Measurements from ENCODE around the gene RCBTB1. TPM values are rescaled to one million over a fixed set of nuclear protein-coding genes. Genes with fewer than 3 reads are reported as not detected.
"Not testable (repeated sequence)": the region's sequence is repeated elsewhere in the genome, so short reads cannot be mapped to it uniquely, and the experiment has no call there.

Gene RCBTB1
- total RNA-seq, 1 donor from 2014 or later: 22.6 TPM

DNA sequence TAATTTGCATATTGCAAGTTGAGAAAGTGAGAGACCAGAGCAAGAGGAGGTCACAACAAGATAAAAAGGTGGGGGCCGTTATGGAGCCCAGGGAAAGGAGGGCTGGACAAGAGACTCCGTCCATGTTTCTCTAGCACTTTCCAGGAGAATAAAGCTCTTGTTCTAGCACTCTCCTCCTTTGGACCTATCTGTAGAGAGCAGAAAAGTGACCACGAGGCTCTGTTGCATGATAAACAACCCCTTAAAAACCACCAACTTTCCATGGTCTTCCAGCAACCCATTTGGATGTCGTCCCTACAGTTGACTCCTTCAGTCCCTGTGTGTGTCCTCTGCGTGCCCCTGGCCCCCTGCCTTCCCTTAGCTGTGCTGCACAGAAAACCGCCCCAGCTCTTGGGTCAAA, 38.9 kb upstream of the RCBTB1 start:
- CTCF ChIA-PET: no interaction called here
- Mint-ChIP-seq H3K4me3 (no peak overlapping the region), H3K36me3 (ENCODE audit: low read depth) (peaks cover 5% of the 10 kb centered on the region), H3K4me1 (peaks cover 27% of the 10 kb centered on the region), H3K27me3 (no peaks in the 10 kb centered on the region), H3K27ac (peak overlapping the region; percentile 30), H3K9me3 (no peaks in the 10 kb centered on the region)
- DNase-seq (no peak), ATAC-seq (ENCODE audit: low read depth) (no peak)
- intact Hi-C loops (cut with micrococcal nuclease): no loop called here
- TF ChIP-seq, protein P1, sequence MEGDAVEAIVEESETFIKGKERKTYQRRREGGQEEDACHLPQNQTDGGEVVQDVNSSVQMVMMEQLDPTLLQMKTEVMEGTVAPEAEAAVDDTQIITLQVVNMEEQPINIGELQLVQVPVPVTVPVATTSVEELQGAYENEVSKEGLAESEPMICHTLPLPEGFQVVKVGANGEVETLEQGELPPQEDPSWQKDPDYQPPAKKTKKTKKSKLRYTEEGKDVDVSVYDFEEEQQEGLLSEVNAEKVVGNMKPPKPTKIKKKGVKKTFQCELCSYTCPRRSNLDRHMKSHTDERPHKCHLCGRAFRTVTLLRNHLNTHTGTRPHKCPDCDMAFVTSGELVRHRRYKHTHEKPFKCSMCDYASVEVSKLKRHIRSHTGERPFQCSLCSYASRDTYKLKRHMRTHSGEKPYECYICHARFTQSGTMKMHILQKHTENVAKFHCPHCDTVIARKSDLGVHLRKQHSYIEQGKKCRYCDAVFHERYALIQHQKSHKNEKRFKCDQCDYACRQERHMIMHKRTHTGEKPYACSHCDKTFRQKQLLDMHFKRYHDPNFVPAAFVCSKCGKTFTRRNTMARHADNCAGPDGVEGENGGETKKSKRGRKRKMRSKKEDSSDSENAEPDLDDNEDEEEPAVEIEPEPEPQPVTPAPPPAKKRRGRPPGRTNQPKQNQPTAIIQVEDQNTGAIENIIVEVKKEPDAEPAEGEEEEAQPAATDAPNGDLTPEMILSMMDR (IDR thresholded peaks at IDR 0.05): no peak
- POLR2A ChIA-PET: interaction anchor here (0.6 kb wide), 1 partner anchor 376 kb away, joined by 3 read pairs; the partner anchor contains the start of gene CDADC1

DNA sequence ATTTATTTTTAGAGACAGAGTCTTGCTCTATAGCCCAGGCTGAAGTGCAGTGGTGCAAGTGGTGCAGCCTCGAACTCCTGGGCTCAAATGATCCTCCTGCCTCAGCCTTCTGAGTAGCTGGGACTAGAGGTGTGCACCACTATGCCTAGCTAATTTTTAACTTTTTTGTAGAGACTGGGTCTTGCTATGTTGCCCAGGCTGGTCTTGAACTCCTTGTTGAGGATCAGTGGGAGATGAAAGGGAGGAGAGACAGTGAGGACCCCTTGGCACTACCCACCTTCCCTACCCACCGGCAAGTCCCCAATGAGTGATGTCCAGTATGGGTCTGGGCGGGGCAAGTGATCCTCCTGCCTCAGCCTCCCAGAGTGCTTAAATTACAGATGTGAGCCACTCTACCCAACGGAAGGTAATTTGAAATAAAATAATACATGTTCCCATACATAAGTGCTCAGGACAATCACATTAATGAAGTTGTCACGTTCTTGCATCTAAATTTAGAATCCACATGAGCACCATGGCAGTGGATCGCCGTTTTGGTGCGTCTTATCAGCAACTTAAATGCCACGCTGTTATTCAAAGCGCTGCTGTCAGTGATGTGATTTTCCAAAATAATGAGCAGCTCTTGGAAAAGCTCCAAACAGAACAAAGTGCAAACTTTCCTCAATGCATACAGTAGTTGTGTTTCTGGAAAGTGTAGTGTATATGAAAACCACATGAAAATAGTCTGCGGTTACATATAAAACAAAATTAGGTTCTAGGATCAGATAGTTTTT, 37.0 kb upstream of the RCBTB1 start:
- DNase-seq (no peak), ATAC-seq (ENCODE audit: low read depth) (no peak)
- H3K27ac Mint-ChIP-seq: peak overlapping the region; percentile 14
- ChIA-PET CTCF (no interaction called here), POLR2A (interaction anchor here (0.6 kb wide), 1 partner anchor 76 kb away, joined by 4 read pairs; no protein-coding TSS in a partner anchor)
- intact Hi-C loops (cut with micrococcal nuclease): no loop called here
- no peak overlapping the region for H3K4me3 Mint-ChIP-seq
- H3K9me3 Mint-ChIP-seq: no peaks in the 10 kb centered on the region
- peaks cover 22% of the 10 kb centered on the region for H3K4me1 Mint-ChIP-seq
- no peaks in the 10 kb centered on the region for H3K36me3 Mint-ChIP-seq (ENCODE audit: low read depth)
- no peaks in the 10 kb centered on the region for H3K27me3 Mint-ChIP-seq
- TF ChIP-seq, protein P1 (IDR thresholded peaks at IDR 0.05): no peak

DNA sequence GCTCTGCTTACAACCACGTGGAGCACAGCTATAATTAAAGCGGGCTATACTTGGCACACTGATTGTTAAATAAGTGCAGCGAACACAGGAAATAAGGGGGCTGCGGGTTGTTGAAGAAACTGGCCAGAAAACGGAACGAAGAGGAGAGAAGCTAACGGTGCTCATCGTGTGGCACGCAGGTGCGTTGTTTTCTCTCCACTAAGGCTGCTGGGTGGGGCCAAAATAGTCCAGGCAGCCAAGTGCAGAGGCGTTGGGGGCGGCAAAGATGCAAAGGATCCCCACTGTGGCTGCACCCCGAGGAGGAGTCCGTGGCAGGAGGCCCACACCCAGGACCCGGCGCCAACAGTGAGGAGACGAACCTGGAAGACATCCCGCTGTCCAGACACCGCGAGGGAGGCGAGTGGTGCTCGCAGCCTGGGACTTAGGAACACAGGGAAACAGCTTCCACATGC, 34.8 kb upstream of the RCBTB1 start:
- Mint-ChIP-seq H3K4me1 (peaks cover 30% of the 10 kb centered on the region), H3K27ac (peak overlapping the region; percentile 85), H3K27me3 (no peaks in the 10 kb centered on the region), H3K4me3 (peak overlapping the region; percentile 78), H3K9me3 (no peaks in the 10 kb centered on the region), H3K36me3 (ENCODE audit: low read depth) (no peaks in the 10 kb centered on the region)
- CTCF ChIA-PET: no interaction called here
- peak; percentile 94 for ATAC-seq (ENCODE audit: low read depth)
- intact Hi-C loops (cut with micrococcal nuclease): loop anchor here (1.0 kb wide), 1 partner anchor 8 kb away; the partner anchor contains the start of gene ARL11
- TF ChIP-seq, protein P1 (IDR thresholded peaks at IDR 0.05): no peak
- DNase-seq: peak; percentile 32
- POLR2A ChIA-PET: interaction anchor here (0.6 to 1.2 kb wide), 9 partner anchors 8 to 176 kb away, joined by 3 to 7 read pairs (median 3); partner anchors contain the start of genes ARL11, CAB39L, PHF11 and SETDB2

DNA sequence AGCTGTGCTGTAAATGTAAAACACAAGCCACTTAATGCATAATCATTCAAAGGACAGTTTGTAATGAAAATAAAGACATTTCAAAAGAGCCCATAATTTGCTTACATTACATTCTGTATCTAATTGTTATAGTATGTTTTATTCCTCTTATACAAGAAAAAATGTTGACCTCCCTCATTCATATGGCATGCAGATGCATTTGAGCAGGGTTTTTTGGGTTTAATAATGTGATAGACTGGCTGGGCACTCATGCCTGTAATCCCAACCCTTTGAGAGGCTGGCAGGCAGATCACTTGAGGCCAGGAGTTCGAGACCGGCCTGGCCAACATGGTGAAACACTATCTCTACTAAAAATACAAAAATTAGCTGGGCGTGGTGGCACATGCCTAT, 31.3 kb upstream of the RCBTB1 start:
- ChIA-PET CTCF (interaction anchor here (1.4 kb wide), 1 partner anchor 8 kb away, joined by 4 read pairs; no protein-coding TSS in a partner anchor), POLR2A (no interaction called here)
- Mint-ChIP-seq H3K27me3 (no peaks in the 10 kb centered on the region), H3K27ac (no peak overlapping the region), H3K9me3 (peaks cover 4% of the 10 kb centered on the region), H3K4me3 (no peak overlapping the region), H3K36me3 (ENCODE audit: low read depth) (no peaks in the 10 kb centered on the region), H3K4me1 (peaks cover 27% of the 10 kb centered on the region)
- intact Hi-C loops (cut with micrococcal nuclease): no loop called here
- DNase-seq: no peak
- no peak for ATAC-seq (ENCODE audit: low read depth)
- TF ChIP-seq, protein P1 (IDR thresholded peaks at IDR 0.05): no peak

DNA sequence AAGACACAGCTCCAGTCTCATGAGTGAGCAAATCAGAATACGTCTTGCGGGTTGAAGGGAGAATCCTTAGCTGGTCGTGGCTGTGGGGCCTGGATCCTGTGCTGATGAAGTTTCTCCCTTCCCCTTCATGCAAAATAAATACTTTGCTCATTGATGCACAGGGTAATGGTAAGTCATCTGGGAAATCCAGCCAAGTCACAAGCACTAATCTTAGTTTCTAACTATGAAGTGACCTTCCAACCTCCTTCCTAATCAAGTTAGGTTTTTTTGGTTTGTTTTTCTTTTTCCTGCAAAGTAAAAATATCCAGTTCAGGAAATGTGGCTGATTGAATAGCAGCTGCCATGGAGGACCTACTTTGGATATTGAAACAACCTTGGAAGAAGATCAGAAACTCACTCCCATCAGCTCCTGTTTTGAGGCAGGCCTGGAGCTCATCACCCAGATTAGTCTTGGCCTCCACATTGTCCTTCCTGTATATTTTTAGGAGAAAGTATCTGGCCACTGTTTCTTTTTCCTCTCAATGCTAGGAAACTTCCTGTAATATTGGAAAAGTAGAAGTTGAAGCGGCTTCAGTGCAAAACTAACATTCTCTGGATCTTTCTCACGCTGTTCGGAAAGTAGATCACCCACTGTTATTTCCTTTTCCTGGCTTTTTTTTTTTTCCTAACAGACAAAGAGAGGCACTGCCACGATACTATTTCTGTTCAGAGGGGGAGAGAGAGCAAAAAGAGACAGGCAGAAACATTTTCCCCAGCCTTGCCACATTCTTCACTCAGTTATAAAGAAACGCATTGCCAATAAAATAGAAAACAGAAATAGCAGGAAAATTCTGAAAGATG, 30.7 kb upstream of the RCBTB1 start:
- ATAC-seq (ENCODE audit: low read depth) (no peak), DNase-seq (no peak)
- H3K27me3 Mint-ChIP-seq: no peaks in the 10 kb centered on the region
- H3K4me3 Mint-ChIP-seq: no peak overlapping the region
- intact Hi-C loops (cut with micrococcal nuclease): no loop called here
- ChIA-PET CTCF (no interaction called here), POLR2A (no interaction called here)
- TF ChIP-seq, protein P1 (IDR thresholded peaks at IDR 0.05): no peak
- no peaks in the 10 kb centered on the region for H3K36me3 Mint-ChIP-seq (ENCODE audit: low read depth)
- H3K9me3 Mint-ChIP-seq: peaks cover 7% of the 10 kb centered on the region
- H3K27ac Mint-ChIP-seq: no peak overlapping the region
- peaks cover 24% of the 10 kb centered on the region for H3K4me1 Mint-ChIP-seq

DNA sequence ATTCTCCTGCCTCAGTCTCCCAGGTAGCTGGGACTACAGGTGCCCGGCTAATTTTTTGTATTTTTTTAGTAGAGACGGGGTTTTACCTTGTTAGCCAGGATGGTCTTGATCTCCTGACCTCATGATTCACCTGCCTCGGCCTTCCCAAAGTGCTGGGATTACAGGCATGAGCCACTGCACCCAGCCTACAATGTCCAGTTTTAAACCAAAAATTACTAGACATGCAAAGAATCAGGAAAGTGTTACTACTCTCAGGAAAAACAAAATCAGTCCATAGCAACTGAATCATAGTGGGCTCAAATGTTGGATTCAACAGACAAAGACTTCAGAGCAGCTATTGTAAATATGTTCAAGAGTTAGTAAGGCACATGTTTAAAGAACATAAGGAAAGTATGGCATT, 26.7 kb upstream of the RCBTB1 start:
- CTCF ChIA-PET; H3K27me3 Mint-ChIP-seq; H3K9me3 Mint-ChIP-seq; POLR2A ChIA-PET; H3K36me3 Mint-ChIP-seq (ENCODE audit: low read depth); DNase-seq; intact Hi-C loops (cut with micrococcal nuclease); H3K4me3 Mint-ChIP-seq; H3K27ac Mint-ChIP-seq; ATAC-seq (ENCODE audit: low read depth): not testable (repeated sequence)
- H3K4me1 Mint-ChIP-seq: peaks cover 28% of the 10 kb centered on the region
